ENCODE measurements around the gene SMARCC1.
"Not testable (repeated sequence)": the region's sequence is repeated elsewhere in the genome, so short reads cannot be mapped to it uniquely, and the experiment has no call there.

The SMARCC1 gene

DNA sequence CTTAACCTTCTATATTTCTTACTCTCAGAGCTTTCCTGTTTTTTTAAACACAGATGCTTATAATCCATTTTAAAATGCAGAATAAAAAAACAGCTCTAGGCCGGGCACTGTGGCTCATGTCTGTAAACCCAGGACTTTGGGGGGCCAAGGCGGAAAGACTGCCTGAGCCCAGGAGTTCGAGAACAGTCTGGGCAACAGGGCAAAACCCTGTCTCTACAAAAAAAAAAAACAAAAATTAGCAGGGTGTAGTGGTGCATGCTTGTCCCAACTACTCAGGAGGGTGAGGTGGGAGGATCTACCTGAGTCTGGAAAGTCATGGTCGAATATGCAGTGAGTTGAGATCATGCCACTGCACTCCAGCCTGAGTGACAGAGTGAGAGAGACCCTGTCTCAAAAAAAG is 15.5 kb downstream of the SMARCC1 start:
- DNase-seq = no peak

- no peak for DNase-seq
Measured at GRCh38 chr3:47762233-47762632, 19.5 kb downstream of the SMARCC1 start.

DNA sequence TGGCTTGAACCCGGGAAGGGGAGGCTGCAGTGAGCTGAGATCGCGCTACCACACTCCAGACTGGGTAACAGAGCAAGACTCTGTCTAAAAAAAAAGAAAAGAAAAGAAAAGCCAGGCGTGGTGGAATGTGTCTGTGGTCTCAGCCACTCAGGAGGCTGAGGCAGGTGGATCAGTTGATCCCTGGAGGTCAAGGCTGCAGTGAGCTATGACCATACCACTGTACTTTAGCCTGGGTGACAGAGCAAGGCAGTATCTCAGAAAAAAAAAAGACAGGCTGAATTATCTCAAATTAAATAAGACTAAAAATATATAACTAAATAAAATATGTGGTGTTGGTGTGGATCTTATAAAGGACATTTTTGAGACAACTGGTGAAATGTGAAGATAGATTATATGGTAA is 20.6 kb downstream of the SMARCC1 start:
- no peak for DNase-seq

GRCh38 chr3:47760207-47760606 is 21.5 kb downstream of the SMARCC1 start:
- not testable (repeated sequence) for DNase-seq

DNA sequence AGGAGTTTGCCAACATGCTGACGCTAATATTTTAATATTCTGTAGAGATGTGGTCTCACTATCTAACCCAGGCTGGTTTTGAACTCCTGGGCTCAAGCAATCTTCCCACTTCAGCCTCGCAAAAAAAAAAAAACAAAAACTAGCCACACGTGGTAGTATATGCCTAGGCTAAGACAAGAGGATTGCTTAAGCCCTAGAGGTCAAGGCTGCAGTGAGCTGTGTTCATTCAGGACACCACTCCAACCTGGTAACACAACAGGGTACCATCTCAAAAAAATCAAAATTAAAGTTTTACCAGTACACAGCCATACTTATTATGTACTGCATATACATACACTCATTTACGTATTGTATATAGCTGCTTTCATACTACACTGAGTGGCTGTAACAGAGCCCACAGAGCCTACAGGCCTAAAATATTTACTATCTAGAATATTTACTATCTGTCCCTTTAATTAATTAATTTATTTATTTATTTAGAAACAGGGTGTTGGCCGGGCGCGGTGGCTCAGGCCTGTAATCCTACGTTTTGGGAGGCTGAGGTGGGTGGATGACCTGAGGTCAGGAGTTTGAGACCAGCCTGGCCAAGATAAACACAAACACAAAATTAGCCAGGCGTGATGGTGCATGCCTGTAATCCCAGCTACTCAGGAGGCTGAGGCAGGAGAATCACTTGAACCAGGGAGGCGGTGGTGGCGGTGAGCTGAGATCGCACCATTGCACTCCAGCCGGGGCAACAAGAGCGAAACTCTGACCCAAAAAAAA is 23.2 kb downstream of the SMARCC1 start:
- no peak for DNase-seq

DNA sequence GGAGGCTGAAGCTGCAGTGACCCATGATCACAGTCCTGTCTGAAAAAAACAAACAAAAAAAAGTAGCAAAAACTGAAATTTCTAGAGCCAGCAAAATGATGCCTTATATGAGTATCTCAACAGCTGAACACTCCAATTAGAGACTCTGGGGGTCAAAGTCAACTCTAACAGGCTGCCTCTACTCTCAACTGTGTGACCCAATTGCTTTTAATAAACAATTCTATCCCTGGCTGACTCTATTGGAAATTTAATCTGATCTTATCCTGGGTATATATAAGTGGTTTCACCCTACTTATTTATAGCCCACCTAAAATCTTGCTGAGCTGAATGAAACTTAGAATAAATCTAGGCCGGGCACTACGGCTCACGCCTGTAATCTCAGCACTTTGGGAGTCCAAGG is 29.0 kb downstream of the SMARCC1 start:
- DNase-seq = no peak

- not testable (repeated sequence) for DNase-seq
Measured at GRCh38 chr3:47750811-47751354, 30.8 kb downstream of the SMARCC1 start.

DNA sequence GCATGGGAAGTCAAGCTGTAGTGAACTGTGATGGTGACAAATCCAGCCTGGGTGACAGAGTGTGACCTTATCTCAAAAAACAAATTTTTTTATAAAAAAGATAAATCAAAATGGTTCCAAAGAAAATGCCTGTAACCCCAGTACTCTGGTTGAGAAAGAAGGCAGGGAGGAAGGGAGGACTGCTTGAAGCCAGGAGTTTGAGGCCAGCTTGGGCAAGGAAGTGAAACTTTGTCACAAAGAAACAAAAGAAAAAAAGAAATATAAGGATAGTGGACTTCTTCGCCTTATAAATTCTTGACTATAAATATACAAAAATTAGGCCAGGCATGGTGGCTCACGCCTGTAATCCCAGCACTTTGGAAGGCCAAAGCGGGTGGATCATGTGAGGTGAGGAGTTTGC is 34.1 kb downstream of the SMARCC1 start:
- DNase-seq = no peak

DNA sequence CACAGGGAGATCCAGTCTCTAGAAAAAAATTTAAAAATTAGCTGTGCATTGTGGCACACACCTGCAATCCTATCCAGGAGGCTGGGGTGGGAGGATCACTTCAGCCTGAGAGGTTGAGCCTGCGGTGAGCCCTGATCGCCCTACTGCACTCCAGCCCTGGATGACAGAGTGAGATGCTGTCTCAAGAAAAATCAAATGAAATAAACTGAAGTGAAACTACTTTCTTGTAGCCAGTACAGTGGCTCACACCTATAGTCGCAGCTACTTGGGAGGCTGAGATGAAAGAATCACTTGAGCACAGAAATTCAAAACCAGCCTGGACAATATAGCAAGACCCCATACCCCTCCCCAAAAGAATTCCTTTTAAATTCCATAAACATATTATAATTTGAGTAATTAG is 35.4 kb downstream of the SMARCC1 start:
- no peak for DNase-seq

- DNase-seq = no peak
Measured at GRCh38 chr3:47743855-47744254, 37.8 kb downstream of the SMARCC1 start.

GRCh38 chr3:47743352-47743751 is 38.3 kb downstream of the SMARCC1 start:
- DNase-seq = not testable (repeated sequence)

GRCh38 chr3:47741925-47742324 is 39.8 kb downstream of the SMARCC1 start:
- no peak for DNase-seq

GRCh38 chr3:47732143-47732542 is 49.5 kb downstream of the SMARCC1 start:
- no peak for DNase-seq

DNA sequence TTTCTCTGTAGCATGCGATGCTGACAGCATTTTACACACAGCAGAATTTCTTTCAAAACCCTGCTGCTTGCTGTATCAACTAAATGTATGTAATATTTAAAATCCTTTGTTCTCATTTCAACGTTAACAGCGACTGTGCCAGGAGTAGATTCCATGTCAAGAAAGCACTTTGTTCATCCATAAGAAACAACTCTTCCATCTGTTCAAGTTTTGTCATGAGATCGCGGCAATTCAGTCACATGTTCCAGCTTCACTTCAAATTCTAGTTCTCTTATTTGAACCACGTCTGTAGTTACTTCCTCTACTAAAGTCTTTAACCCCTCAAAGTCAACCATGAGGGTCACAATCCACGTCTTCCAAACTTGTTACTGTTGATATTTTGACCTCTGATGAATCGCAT is 50.6 kb downstream of the SMARCC1 start:
- no peak for DNase-seq

DNA sequence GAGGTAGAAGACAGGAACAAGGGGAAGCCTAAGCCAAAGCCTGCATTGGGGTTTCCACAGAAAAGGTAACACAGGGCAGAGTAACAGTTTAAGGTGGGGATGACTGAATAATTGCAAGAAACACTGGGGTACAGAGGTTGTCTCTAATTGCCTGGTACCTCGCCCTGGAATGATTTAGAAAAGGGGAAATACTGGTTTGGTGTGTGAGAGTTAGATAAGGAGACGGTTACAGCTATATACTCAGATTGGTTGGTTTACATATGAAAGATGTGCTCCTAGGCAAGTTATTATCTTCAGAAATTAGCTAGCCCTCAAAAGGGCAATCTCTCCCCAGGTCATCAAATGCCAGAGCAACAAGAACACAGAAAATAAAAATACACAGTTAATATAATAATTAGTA is 58.8 kb downstream of the SMARCC1 start:
- no peak for DNase-seq

DNA sequence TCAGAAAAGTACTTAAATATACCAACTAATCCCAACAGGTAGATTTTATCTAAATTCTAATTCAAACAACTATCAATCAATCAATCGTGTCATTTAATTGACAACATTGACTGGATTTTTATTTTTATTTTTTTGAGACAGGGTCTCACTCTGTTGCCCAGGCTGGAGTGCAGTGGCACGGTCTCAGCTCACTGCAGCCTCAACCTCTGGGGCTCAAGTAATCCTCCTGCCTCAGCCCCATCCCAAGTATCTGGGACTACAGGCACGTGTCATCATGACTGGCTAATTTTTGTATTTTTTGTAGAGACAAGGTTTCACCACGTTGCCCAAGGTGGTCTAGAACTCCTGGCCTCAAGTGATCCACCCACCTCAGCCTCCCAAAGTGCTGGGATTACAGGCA is 64.2 kb downstream of the SMARCC1 start:
- DNase-seq = not testable (repeated sequence)

- no peak for DNase-seq
Measured at GRCh38 chr3:47716656-47717055, 65.0 kb downstream of the SMARCC1 start.

- no peak for DNase-seq
Measured at GRCh38 chr3:47715928-47716327, 65.8 kb downstream of the SMARCC1 start.

GRCh38 chr3:47714606-47715005 is 67.1 kb downstream of the SMARCC1 start:
- DNase-seq = no peak

GRCh38 chr3:47713655-47714054 is 68.0 kb downstream of the SMARCC1 start:
- no peak for DNase-seq

- DNase-seq = no peak
Measured at GRCh38 chr3:47712398-47712797, 69.3 kb downstream of the SMARCC1 start.

- DNase-seq = no peak
Measured at GRCh38 chr3:47711596-47711995, 70.1 kb downstream of the SMARCC1 start.

GRCh38 chr3:47705391-47705790 is 76.3 kb downstream of the SMARCC1 start:
- DNase-seq = no peak

GRCh38 chr3:47704237-47704612 is 77.5 kb downstream of the SMARCC1 start:
- no peak for DNase-seq

GRCh38 chr3:47701388-47701787 is 80.3 kb downstream of the SMARCC1 start:
- DNase-seq = no peak

Data from SHP77 (cell line).